HG03097 (cell line): Measurements from ENCODE around the gene KCNAB2.

Experiments used
- ATAC-seq: cut with Tn5 transposase; IDR thresholded peaks from one replicate; pipeline ENCODE4 v1.9.1; 2021; ENCODE audit not compliant: unreplicated experiment, low FRiP score

KCNAB2 gene

GRCh38 chr1:6029351-6029750 is 16.3 kb upstream of the KCNAB2 start:
- ATAC-seq = no peak

GRCh38 chr1:6030132-6030531 is 15.6 kb upstream of the KCNAB2 start:
- no peak for ATAC-seq

- ATAC-seq = no peak
These were observed 15.0 kb upstream of the KCNAB2 start for GRCh38 chr1:6030547-6031261.

GRCh38 chr1:6033124-6033523 is 12.6 kb upstream of the KCNAB2 start:
- no peak for ATAC-seq

GRCh38 chr1:6033986-6034749 is 11.5 kb upstream of the KCNAB2 start:
- no peak for ATAC-seq

- no peak for ATAC-seq
These were observed 11.0 kb upstream of the KCNAB2 start for GRCh38 chr1:6034750-6035096.

- no peak for ATAC-seq
These were observed 10.4 kb upstream of the KCNAB2 start for GRCh38 chr1:6035303-6035702.

GRCh38 chr1:6035719-6036118 is 10.0 kb upstream of the KCNAB2 start:
- ATAC-seq = no peak

- ATAC-seq = peak; percentile 66
These were observed 8.3 kb upstream of the KCNAB2 start for GRCh38 chr1:6037338-6037762.

- no peak for ATAC-seq
These were observed 7.1 kb upstream of the KCNAB2 start for GRCh38 chr1:6038603-6039002.

GRCh38 chr1:6039031-6039430 is 6.7 kb upstream of the KCNAB2 start:
- ATAC-seq = no peak

GRCh38 chr1:6040444-6040843 is 5.2 kb upstream of the KCNAB2 start:
- ATAC-seq = no peak

- no peak for ATAC-seq
These were observed 4.8 kb upstream of the KCNAB2 start for GRCh38 chr1:6040861-6041415.

GRCh38 chr1:6041432-6042062 is 4.1 kb upstream of the KCNAB2 start:
- no peak for ATAC-seq

GRCh38 chr1:6043561-6043960 is 2.1 kb upstream of the KCNAB2 start:
- no peak for ATAC-seq

GRCh38 chr1:6044481-6045109 is 1.1 kb upstream of the KCNAB2 start:
- ATAC-seq = no peak

GRCh38 chr1:6045110-6045502 is 582 bp upstream of the KCNAB2 start:
- no peak for ATAC-seq

- ATAC-seq = no peak
These were observed 591 bp downstream of the KCNAB2 start for GRCh38 chr1:6046279-6046678.

GRCh38 chr1:6048179-6048867 is 2.6 kb downstream of the KCNAB2 start:
- no peak for ATAC-seq

- ATAC-seq = no peak
These were observed 3.7 kb downstream of the KCNAB2 start for GRCh38 chr1:6049419-6049818.
